ENCODE data around the gene ZKSCAN4.

The ZKSCAN4 gene

DNA sequence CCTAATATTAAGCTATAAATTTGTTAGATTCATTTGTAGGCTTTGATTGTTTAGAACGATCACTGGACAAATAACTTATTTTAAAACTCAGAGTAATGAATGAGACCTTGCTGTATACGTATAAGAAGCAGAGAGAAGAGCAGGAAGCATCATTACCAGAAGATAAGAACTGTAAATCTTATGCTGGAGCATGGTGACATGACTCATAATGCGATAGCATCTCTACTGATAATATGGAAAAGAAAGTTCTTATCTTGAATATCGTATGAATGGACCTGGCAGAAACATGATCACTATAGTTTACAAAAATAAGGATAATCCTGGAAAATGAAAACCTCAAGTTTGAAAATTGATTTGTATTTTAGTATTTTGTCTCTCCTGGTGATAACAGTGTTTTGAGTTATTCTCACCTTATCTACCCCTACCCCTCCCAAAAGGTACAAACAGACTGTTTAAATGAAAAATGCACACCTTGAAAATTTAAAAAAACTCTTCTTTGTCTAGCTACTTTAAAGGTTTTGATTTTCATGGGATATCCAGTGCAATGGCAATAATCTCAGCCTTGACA is 12.8 kb upstream of the ZKSCAN4 start:
- TF ChIP-seq GATA2 (IDR thresholded peaks at IDR 0.05; ENCODE audit: low read depth, low read length) (no peak), GATA3 (IDR thresholded peaks at IDR 0.05; ENCODE audit: low read depth, low read length) (no peak)

DNA sequence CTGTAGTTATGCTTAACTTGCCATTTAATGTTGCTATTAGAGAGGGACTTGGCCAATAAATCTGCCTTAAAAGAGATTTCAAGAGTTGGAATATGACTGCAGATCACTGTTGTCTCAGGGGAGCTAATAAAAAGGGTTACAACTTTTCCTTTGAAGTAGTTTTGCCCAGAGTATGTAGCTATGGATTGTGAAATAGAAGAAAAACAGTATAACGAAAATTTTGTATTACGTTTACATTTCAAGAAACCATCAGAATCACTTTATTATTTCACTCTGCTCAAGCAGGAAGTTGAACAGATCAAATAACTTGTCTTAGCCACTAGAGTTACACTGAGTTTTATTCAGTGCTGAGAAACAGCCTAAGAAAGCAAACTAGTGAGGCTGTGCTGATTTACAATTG is 11.9 kb upstream of the ZKSCAN4 start:
- TF ChIP-seq GATA2 (IDR thresholded peaks at IDR 0.05; ENCODE audit: low read depth, low read length) (no peak), GATA3 (IDR thresholded peaks at IDR 0.05; ENCODE audit: low read depth, low read length) (no peak)

DNA sequence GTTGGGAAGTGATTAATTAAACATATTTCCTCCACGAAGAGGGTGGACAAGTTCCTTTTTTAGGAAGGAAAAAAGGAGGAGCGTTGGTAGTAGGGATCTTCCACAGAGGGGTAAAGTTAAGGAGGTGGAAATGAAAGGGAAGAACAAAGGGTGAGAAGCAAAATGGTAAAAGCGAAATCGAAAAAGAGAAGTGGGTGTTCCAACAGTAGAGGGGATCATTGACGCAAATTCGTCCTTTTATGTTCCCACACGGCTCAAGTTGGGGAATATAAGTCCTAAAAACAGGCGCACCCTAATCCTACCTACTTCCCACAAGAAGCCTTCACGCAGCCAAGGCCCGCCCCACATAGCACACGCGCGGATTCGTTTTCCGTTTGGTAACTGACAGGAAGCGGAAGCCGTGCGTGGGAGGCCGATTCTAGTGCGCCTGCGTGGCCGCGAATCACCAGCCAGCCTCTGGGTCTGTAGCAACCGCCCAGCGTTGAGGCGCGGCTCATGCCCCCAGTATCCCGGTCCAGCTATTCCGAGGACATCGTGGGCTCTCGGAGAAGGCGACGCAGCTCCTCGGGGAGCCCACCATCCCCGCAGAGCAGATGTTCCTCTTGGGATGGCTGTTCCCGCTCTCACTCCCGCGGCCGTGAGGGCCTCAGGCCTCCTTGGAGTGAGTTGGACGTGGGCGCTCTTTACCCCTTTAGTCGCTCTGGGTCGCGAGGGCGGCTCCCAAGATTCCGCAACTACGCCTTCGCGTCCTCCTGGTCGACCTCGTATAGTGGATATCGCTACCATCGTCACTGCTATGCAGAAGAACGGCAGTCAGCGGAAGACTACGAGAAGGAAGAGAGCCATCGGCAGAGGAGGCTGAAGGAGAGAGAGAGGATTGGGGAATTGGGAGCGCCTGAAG is 7.1 kb upstream of the ZKSCAN4 start, which contains the start of gene NKAPL:
Gene NKAPL (plus strand): TSS at position 421 of the 901 bp plus-strand sequence. CDS start 75 bp downstream, at position 496.
- TF ChIP-seq GATA3 (IDR thresholded peaks at IDR 0.05; ENCODE audit: low read depth, low read length) = no peak
- no peak for TF ChIP-seq GATA2 (IDR thresholded peaks at IDR 0.05; ENCODE audit: low read depth, low read length)

DNA sequence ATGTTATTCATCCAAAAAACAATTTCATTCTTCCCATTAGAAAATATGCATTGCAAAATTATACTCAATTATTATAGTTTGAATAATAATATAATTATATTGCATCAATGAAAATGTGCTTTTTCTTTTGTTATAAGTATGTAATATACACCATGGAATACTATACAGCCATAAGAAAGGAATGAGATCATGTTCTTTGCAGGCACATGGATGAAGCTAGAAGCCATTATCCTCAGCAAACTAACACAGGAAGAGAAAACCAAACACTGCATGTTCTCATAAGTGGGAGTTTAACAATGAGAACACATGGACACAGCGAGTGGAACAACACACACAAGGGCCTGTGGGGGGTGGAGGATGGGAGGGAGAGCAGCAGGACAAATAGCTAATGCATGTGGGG is 5.0 kb upstream of the ZKSCAN4 start:
- TF ChIP-seq GATA2 (IDR thresholded peaks at IDR 0.05; ENCODE audit: low read depth, low read length) (no peak), GATA3 (IDR thresholded peaks at IDR 0.05; ENCODE audit: low read depth, low read length) (no peak)

DNA sequence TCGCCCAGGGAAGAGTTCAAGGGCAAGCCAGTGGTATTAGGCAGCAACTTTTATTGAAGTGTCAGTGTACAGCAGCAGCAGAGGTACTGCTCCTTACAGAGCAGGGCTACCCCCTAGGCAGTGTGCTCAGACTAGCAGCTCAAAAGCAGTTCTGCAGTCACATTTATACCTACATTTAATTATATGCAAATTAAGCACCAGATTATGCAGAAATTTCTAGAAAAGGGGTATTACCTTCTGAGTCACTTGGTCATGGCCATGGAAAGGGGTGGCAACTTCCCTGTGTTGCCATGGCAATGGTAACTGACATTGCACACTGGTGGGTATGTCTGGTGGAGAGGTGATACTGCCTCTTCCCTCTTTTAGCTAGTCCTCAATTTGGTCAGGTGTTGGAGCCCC is 2.1 kb upstream of the ZKSCAN4 start:
- no peak for TF ChIP-seq GATA2 (IDR thresholded peaks at IDR 0.05; ENCODE audit: low read depth, low read length)
- no peak for TF ChIP-seq GATA3 (IDR thresholded peaks at IDR 0.05; ENCODE audit: low read depth, low read length)

DNA sequence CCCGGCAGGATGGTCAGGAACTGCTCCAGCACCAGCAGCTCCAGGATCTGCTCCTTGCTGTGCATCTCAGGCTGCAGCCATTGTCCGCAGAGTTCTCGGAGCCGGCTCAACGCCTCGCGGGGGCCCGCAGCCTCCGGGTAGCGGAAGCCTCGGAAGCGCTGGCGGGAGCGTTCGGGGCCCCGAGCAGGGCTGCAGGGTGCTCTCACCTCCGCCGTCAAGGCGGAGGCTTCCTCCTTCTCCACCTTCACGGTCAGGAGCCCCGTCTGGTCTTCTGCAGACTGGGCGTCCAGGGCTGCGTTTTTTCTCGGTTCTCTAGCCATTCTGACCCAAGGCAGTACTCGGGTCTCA is 434 bp downstream of the ZKSCAN4 start:
- TF ChIP-seq GATA3 (IDR thresholded peaks at IDR 0.05; ENCODE audit: low read depth, low read length) = no peak
- no peak for TF ChIP-seq GATA2 (IDR thresholded peaks at IDR 0.05; ENCODE audit: low read depth, low read length)

DNA sequence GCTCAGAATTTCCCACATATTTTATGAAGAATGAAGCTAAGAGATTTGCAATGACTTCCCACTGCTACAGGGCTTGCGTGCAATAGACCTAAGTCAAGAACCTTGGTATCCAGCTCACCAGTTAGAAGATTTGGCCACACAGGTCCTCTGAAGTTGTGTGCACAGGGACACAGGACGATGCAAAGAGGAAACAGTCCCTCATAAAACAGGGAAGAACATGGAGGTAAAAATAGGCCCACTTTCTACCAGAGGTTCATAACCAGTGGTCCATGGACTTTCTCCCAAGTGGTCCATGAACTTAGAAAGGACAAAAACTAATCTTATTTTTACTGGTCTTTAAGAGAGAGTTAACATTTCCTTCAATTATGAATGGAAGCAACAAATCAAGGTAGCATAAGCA is 1.3 kb downstream of the ZKSCAN4 start:
- no peak for TF ChIP-seq GATA3 (IDR thresholded peaks at IDR 0.05; ENCODE audit: low read depth, low read length)

DNA sequence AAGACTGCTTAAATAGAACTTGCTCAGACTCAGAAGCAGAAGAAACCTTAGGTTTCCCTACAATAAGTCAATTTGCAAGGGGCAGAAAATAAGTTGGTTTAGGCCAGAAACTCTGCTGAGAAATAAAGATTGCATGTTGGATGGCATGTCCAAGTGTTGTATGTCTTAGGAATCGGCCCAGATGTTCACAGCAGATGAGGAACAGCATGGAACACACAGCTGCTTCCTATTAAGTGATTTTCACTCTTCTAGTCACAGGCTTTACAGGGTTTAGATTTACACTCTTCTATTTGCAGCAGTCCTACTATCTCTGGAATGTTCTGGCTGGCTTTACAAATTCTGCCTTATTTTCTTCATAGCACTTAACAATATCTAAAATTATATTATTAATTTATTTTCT is 3.2 kb downstream of the ZKSCAN4 start:
- no peak for TF ChIP-seq GATA2 (IDR thresholded peaks at IDR 0.05; ENCODE audit: low read depth, low read length)
- no peak for TF ChIP-seq GATA3 (IDR thresholded peaks at IDR 0.05; ENCODE audit: low read depth, low read length)

DNA sequence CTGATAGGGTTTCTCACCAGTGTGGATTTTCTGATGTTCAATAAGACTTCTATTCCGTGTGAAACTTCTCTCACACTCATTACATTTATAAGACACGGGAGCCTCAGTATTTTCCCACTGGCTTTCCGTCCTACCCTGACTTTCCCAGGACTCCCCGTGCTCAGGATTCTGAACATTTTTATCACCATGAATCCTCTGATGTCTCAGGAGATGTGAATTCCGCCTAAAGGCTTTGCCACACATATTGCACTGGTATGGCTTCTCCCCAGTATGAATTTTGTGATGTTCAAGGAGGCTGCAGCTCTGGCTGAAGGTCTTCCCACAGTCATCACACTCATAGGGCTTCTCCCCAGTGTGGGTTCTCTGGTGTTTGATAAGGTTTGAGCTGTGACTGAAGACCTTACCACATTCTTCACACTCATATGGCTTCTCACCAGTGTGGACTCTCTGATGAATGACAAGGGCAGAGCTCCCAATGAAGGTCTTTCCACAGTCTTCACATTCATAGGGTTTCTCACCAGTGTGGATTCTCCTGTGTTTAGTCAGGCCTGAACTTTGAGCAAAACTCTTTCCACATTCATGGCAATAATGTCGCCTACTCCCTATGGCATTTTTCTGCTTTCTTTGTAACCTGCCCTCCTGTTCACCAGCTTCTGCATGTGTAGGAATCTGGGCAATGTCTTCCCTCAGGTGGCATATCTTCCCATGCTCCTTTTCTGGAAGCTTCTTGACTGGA is 6.7 kb downstream of the ZKSCAN4 start:
- no peak for TF ChIP-seq GATA2 (IDR thresholded peaks at IDR 0.05; ENCODE audit: low read depth, low read length)

DNA sequence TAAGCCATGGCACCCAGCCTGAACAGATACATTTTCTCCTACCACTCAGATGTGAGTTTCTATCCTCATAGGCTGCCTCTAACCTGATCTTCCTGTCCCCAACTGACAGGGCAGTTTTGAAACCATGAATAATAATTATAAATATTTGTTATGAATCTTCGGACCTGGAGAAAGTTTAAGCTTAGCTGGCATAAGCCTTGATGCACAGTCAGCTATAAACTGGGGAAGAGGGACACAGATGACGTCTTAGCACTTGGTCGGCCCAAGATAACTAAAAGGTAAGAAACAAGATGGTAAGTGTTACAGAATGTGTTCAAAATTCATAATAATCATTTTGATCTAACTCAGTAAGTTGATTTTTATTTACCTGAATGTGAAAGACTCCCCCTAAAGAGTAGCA is 8.1 kb downstream of the ZKSCAN4 start:
- TF ChIP-seq GATA2 (IDR thresholded peaks at IDR 0.05; ENCODE audit: low read depth, low read length) = no peak
- no peak for TF ChIP-seq GATA3 (IDR thresholded peaks at IDR 0.05; ENCODE audit: low read depth, low read length)

DNA sequence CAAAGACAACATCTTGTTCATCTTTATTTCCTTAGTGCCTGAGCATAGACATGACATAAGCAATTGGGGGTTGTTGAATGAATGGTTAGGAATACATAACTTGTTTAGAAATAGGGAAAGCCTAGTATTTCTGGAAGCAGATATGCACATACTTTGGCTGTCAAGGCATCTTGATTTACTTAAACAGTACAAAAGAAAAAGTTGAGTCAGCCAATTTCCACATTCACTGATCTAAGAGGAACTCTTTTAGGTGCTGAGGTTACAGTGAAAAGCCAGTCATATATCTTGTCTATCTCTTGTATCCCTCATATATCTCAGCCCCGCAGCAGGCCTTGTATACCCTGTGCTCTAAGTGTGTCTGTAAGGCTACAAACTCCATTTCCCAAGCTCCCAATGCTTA is 11.6 kb downstream of the ZKSCAN4 start:
- TF ChIP-seq GATA3 (IDR thresholded peaks at IDR 0.05; ENCODE audit: low read depth, low read length) (no peak), GATA2 (IDR thresholded peaks at IDR 0.05; ENCODE audit: low read depth, low read length) (no peak)

DNA sequence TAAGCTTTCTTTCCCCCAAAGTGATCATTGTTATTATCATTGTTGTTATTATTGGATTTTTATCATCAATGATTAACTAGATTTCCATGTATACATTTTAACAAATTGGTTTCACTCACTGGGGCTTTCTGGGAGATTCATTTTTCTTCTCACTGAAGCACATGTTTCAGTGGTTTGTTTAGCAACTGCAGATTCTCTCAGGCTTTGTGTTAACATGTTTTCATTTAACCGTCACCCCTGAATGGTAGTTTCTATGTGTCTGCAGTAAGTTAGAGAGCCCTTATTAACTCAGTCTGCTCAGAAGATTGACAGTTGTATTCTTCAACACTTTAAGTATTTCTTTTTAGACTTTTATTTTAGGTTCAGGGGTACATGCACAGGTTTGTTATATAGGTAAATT is 12.4 kb downstream of the ZKSCAN4 start:
- TF ChIP-seq GATA2 (IDR thresholded peaks at IDR 0.05; ENCODE audit: low read depth, low read length) (no peak), GATA3 (IDR thresholded peaks at IDR 0.05; ENCODE audit: low read depth, low read length) (no peak)

DNA sequence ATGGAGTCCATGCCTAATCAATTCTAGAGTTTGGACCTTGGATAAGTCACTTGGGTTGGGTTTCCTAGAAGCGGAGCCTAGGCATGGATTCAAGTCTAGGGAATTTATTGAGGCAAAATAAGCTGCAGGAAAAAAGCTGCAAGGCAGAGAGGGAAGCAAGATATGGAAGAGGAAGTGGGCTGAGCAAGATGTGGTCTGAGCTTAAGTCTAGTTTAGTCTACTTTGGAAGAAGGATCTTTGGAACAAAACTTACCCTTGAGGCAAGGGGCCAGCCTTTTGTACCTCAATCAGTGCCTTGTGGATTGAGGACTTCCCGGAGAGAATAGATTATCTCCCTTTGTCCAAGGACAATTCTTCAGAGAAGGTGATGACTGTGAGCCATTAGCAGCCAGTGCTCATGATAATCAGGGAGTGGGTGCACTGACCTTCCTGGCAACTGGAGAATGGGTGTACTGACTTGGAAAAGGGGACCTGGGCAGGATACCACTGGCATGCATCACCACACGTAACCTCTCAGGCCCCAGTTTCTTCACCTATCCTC is 16.1 kb downstream of the ZKSCAN4 start:
- TF ChIP-seq GATA3 (IDR thresholded peaks at IDR 0.05; ENCODE audit: low read depth, low read length) (no peak), GATA2 (IDR thresholded peaks at IDR 0.05; ENCODE audit: low read depth, low read length) (no peak)

DNA sequence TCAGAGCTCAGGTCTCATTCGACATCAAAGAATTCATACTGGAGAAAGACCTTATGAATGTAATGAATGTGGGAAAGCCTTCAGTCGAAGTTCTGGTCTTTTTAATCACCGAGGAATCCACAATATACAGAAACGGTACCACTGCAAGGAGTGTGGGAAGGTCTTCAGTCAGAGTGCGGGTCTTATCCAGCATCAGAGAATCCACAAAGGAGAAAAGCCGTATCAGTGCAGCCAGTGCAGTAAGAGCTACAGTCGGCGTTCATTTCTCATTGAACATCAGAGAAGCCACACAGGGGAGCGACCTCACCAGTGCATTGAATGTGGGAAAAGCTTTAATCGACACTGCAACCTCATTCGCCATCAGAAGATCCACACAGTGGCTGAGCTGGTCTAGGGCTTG is 19.3 kb downstream of the ZKSCAN4 start:
- TF ChIP-seq GATA2 (IDR thresholded peaks at IDR 0.05; ENCODE audit: low read depth, low read length) (no peak), GATA3 (IDR thresholded peaks at IDR 0.05; ENCODE audit: low read depth, low read length) (no peak)

All from SH-SY5Y (cell line).